H1 (cell line): ENCODE data around the gene PRELID2. TPM values are rescaled to one million over a fixed set of nuclear protein-coding genes. Genes with fewer than 3 reads are reported as not detected.

Experiments used
- BACH1 ChIP-seq: IDR thresholded peaks from 2 replicates; pipeline ENCODE4 v1.6.1; 2012; ENCODE audit warnings: low read length, improper control_type of control experiment
- CBX5 ChIP-seq: fragments of 300-800, 300-1000 bp; sonication (generic); IDR thresholded peaks from 2 replicates; pipeline ENCODE4 v1.7.1; 2016; ENCODE audit warnings: antibody characterized with exemption, low read length, low read depth
- CTCF ChIP-seq, 3 experiments: IDR thresholded peaks; 1 replicate in 2 of 3; 2 replicates in 1 of 3; pipeline versions ENCODE4 v1.5.1 to v1.6.1; 2011; ENCODE audit warnings: low read length in 3 of 3, mild to moderate bottlenecking in 3 of 3, inconsistent platforms in 2 of 3, low read depth in 1 of 3, moderate library complexity in 1 of 3; ENCODE audit not compliant: insufficient read depth in 1 of 3; ENCODE audit errors: control extremely low read depth in 1 of 3
- polyA plus RNA-seq, 7 experiments: library from polyadenylated mRNA; depleted of rRNA in 3 of 7; stranded (reverse) in 5 of 7; unstranded in 2 of 7; fragments of >200 nt in 5 of 7; fragments of 200-250 nt in 2 of 7; gene quantifications; 1 replicate in 5 of 7; 2 replicates in 1 of 7; 4 replicates in 1 of 7; pipeline versions ENCODE4 v1.2.1 to v1.2.3, GENCODE V29; 2011 to 2013; ENCODE audit warnings: missing spikeins in 2 of 7, mixed read lengths in 2 of 7
- total RNA-seq: library from RNA; stranded (reverse); fragmentation: NEBNext Ultra II Directional; extraction: Animal tissue kit (Norgen Biotek cat#: 25700); gene quantifications from 2 replicates; pipeline ENCODE4 v1.2.1, GENCODE V29; 2021

The PRELID2 gene
- total and polyA plus RNA-seq, 2 of the 8 experiments (the other 6 are each of a cell fraction or from before 2014, with no cell fraction given) = 2.2 to 7.8 TPM

- TF ChIP-seq CBX5 = no peak
- no peak for TF ChIP-seq BACH1
- TF ChIP-seq CTCF (IDR thresholded peaks at IDR 0.05; ENCODE audit: control extremely low read depth in 1 of 3, insufficient read depth in 1 of 3, low read depth in 1 of 3, low read length in 3 of 3) = no peak
These were observed 72.3 kb downstream of the PRELID2 start (continued) for GRCh38 chr5:145762833-145763232.
